Mammary epithelial cell (primary cell): Measurements from ENCODE around the gene FCGR1A.
"Not testable (repeated sequence)": the region's sequence is repeated elsewhere in the genome, so short reads cannot be mapped to it uniquely, and the experiment has no call there.

Source experiments
- EZH2 ChIP-seq: IDR thresholded peaks from 2 replicates; pipeline ENCODE4 v1.6.1; 2012; ENCODE audit warnings: low read length, inconsistent platforms, borderline replicate concordance
- TF ChIP-seq, protein P1 (sequence below), 2 donors: IDR thresholded peaks in 1 of 2; conservative IDR thresholded peaks in 1 of 2; 2 replicates each; pipeline ENCODE4 v1.5.1; 2011 to 2012; ENCODE audit warnings: inconsistent platforms in 2 of 2, low read length in 2 of 2, mild to moderate bottlenecking in 2 of 2, control low read depth in 1 of 2, low read depth in 1 of 2; ENCODE audit not compliant: insufficient read depth in 1 of 2; ENCODE audit errors: extremely low read depth in 1 of 2

DNA sequence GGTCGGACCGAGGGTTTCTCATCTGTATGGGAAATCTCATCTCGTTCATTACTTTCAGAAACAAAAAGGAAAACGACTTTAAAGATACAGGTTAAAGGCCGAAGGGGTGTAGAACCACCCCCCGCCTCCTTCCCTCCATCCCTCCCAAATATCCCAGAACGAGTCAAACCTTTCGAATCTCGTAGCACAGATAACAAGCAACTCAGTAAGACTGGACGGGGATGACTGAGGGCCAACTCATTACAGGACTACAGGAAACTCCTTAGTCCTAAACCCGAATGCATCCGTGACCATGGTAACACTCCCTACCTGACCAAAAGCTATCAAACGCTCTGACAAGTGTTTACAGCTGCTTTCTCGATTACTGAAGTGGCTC, 29.0 kb downstream of the FCGR1A start:
- TF ChIP-seq, protein P1, sequence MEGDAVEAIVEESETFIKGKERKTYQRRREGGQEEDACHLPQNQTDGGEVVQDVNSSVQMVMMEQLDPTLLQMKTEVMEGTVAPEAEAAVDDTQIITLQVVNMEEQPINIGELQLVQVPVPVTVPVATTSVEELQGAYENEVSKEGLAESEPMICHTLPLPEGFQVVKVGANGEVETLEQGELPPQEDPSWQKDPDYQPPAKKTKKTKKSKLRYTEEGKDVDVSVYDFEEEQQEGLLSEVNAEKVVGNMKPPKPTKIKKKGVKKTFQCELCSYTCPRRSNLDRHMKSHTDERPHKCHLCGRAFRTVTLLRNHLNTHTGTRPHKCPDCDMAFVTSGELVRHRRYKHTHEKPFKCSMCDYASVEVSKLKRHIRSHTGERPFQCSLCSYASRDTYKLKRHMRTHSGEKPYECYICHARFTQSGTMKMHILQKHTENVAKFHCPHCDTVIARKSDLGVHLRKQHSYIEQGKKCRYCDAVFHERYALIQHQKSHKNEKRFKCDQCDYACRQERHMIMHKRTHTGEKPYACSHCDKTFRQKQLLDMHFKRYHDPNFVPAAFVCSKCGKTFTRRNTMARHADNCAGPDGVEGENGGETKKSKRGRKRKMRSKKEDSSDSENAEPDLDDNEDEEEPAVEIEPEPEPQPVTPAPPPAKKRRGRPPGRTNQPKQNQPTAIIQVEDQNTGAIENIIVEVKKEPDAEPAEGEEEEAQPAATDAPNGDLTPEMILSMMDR (conservative IDR thresholded peaks at IDR 0.05 in 1 of 2, IDR thresholded peaks at IDR 0.05 in 1 of 2; ENCODE audit: extremely low read depth in 1 of 2, insufficient read depth in 1 of 2, low read depth in 1 of 2, low read length in 2 of 2), result not testable (repeated sequence)
- not testable (repeated sequence) for TF ChIP-seq EZH2
